ENCODE results near the gene INSYN2B.

- no peak for TF ChIP-seq GATA3 (IDR thresholded peaks at IDR 0.05; ENCODE audit: low read depth, low read length)
- TF ChIP-seq GATA2 (IDR thresholded peaks at IDR 0.05; ENCODE audit: low read depth, low read length), result no peak
These were observed 105.7 kb downstream of the INSYN2B start for GRCh38 chr5:169874621-169875020.

Measured in SH-SY5Y (cell line).